Measurements from ENCODE around the gene HIVEP3. TPM values are rescaled to one million over a fixed set of nuclear protein-coding genes. Genes with fewer than 3 reads are reported as not detected.

Gene HIVEP3
- total and polyA plus RNA-seq, 4 experiments from 2014 or later = 8.2 to 12.8 (median 10.8) TPM

DNA sequence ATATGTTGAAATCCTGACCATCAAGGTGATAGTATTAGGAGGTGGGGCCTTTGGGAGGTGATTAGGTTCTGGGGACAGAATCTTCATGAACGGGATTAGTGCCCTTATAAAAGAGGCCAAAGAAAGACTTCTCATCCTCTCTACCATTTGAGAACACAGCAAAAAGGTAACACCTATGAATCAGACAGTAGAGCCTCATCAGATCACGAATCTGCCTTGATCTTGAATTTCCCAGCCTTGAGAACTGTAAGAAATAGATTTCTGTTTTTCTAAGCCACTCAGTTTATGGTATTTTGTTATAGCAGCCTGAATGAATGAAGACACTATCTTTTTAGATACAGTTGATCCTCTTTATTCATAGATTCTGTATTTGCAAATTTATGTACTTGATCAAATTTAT is 227.3 kb downstream of the HIVEP3 start:
- H3K27ac ChIP-seq (ENCODE audit: low read depth, low read length) = no peak overlapping the region
- ChIA-PET POLR2A (ENCODE audit: partially characterized antibody) (no interaction called here), CTCF (ENCODE audit: partially characterized antibody) (interaction anchor here (1.9 kb wide), 1 partner anchor 9 kb away, joined by 4 read pairs; no protein-coding TSS in a partner anchor)
- H3K9me3 Mint-ChIP-seq = no peaks in the 10 kb centered on the region
- H3K4me3 ChIP-seq (ENCODE audit: low read length in 2 of 2) = no peak overlapping the region
- intact Hi-C loops (cut with micrococcal nuclease) = no loop called here
- H3K27me3 Mint-ChIP-seq = no peaks in the 10 kb centered on the region
- H3K4me3 Mint-ChIP-seq = no peak overlapping the region
- no peaks in the 10 kb centered on the region for H3K36me3 Mint-ChIP-seq
- no peaks in the 10 kb centered on the region for H3K36me3 ChIP-seq (ENCODE audit: insufficient read depth, low read length)
- no peak for DNase-seq
- no peaks in the 10 kb centered on the region for H3K27me3 ChIP-seq (ENCODE audit: insufficient read depth, low read length)
- H3K27ac Mint-ChIP-seq = no peak overlapping the region
- no peaks in the 10 kb centered on the region for H3K9me3 ChIP-seq (ENCODE audit: control insufficient read depth in 1 of 2, low read length in 2 of 2)
- H3K4me1 Mint-ChIP-seq = peaks cover 10 to 34% (median 13%) of the 10 kb centered on the region in 4 donors
- H3K4me1 ChIP-seq (ENCODE audit: insufficient read depth, low read length) = peaks cover 6% of the 10 kb centered on the region

DNA sequence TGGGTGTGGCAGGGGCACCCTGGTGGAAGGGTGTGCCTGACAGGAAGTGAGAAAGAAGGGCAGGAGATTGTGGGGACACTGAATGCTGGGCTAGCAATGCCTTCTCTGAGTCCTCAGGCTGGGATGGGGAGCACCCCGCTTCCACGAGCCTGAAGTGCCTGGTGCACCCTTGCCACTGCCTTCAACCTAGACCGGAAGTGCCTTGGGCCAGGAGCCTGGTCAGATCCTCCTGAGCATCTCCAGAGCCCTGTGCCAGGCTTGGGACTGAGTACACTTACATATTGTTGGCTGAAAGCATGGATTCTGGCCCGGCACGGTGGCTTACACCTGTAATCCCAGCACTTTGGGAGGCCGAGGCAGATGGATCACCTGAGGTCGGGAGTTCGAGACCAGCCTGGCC is 228.4 kb downstream of the HIVEP3 start:
- intact Hi-C loops (cut with micrococcal nuclease) = no loop called here
- Histone ChIP-seq H3K4me1 (ENCODE audit: insufficient read depth, low read length) (peaks cover 9% of the 10 kb centered on the region), H3K36me3 (ENCODE audit: insufficient read depth, low read length) (no peaks in the 10 kb centered on the region), H3K9me3 (ENCODE audit: control insufficient read depth in 1 of 2, low read length in 2 of 2) (no peaks in the 10 kb centered on the region), H3K4me3 (ENCODE audit: low read length in 2 of 2) (no peak overlapping the region), H3K27me3 (ENCODE audit: insufficient read depth, low read length) (no peaks in the 10 kb centered on the region), H3K27ac (ENCODE audit: low read depth, low read length) (no peak overlapping the region)
- DNase-seq = no peak
- POLR2A ChIA-PET (ENCODE audit: partially characterized antibody) = no interaction called here
- Mint-ChIP-seq H3K36me3 (no peaks in the 10 kb centered on the region), H3K9me3 (no peaks in the 10 kb centered on the region), H3K27me3 (no peaks in the 10 kb centered on the region), H3K27ac (peak overlapping the region in 1 of 7 donors; percentile 69), H3K4me1 (peaks cover 18 to 45% (median 21%) of the 10 kb centered on the region in 4 donors), H3K4me3 (no peak overlapping the region)
- CTCF ChIA-PET (ENCODE audit: partially characterized antibody) = interaction anchor here (1.9 kb wide), 1 partner anchor 8 kb away, joined by 4 read pairs; no protein-coding TSS in a partner anchor

DNA sequence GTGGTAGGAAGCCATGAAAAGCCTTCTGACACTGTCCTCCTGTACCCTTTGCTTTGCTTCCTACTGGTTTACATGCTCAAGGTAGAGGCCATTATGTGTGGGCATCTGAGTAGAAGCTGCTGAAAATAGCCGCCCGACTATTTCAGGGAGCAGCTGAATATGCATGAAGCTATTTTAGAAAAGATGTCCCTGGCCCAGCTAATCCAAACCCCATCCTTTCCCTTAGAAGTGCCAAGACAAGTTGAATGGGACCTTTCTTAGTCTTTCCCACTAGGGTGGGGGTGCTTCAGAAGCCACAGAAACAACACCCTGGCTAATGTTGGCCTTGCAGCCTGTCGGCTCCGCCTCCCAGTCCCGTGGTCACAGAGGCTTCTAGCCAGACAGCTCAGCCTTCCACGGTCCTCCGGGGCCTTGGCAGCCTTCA is 229.2 kb downstream of the HIVEP3 start:
- ChIA-PET CTCF (ENCODE audit: partially characterized antibody) (interaction anchor here (1.9 kb wide), 1 partner anchor 8 kb away, joined by 4 read pairs; no protein-coding TSS in a partner anchor), POLR2A (ENCODE audit: partially characterized antibody) (no interaction called here)
- intact Hi-C loops (cut with micrococcal nuclease) = no loop called here
- H3K36me3 Mint-ChIP-seq = no peaks in the 10 kb centered on the region
- Histone ChIP-seq H3K9me3 (ENCODE audit: control insufficient read depth in 1 of 2, low read length in 2 of 2) (no peaks in the 10 kb centered on the region), H3K36me3 (ENCODE audit: insufficient read depth, low read length) (no peaks in the 10 kb centered on the region), H3K4me3 (ENCODE audit: low read length in 2 of 2) (no peak overlapping the region), H3K4me1 (ENCODE audit: insufficient read depth, low read length) (peaks cover 17% of the 10 kb centered on the region), H3K27ac (ENCODE audit: low read depth, low read length) (no peak overlapping the region), H3K27me3 (ENCODE audit: insufficient read depth, low read length) (no peaks in the 10 kb centered on the region)
- H3K9me3 Mint-ChIP-seq = no peaks in the 10 kb centered on the region
- H3K27ac Mint-ChIP-seq = no peak overlapping the region
- no peak overlapping the region for H3K4me3 Mint-ChIP-seq
- peaks cover 25 to 53% (median 28%) of the 10 kb centered on the region in 4 donors for H3K4me1 Mint-ChIP-seq
- H3K27me3 Mint-ChIP-seq = no peaks in the 10 kb centered on the region
- DNase-seq = no peak

DNA sequence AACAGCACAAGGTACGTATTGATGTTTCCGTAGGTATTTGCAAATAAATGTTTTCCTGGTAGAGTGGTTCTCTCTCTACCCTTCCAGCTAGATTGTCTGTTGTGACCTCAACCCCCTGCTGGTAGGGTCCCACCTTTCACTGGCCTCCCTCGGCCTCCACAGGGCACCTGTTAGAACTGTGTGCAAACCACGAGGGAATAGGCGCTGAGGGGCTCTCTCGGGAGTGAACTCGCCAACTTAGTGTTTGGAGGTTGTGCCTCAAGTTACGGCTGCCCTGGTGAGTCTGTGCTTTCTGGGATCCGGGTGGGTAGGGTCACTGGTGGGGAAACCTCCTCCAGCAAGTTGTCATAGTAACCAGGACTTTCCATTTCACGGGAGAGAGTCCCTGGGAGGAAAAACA is 229.6 kb downstream of the HIVEP3 start:
- H3K27ac Mint-ChIP-seq = no peak overlapping the region
- Histone ChIP-seq H3K4me3 (ENCODE audit: low read length in 2 of 2) (no peak overlapping the region), H3K36me3 (ENCODE audit: insufficient read depth, low read length) (no peaks in the 10 kb centered on the region), H3K27me3 (ENCODE audit: insufficient read depth, low read length) (no peaks in the 10 kb centered on the region), H3K4me1 (ENCODE audit: insufficient read depth, low read length) (peaks cover 21% of the 10 kb centered on the region), H3K27ac (ENCODE audit: low read depth, low read length) (no peak overlapping the region), H3K9me3 (ENCODE audit: control insufficient read depth in 1 of 2, low read length in 2 of 2) (no peaks in the 10 kb centered on the region)
- no peaks in the 10 kb centered on the region for H3K9me3 Mint-ChIP-seq
- intact Hi-C loops (cut with micrococcal nuclease) = no loop called here
- CTCF ChIA-PET (ENCODE audit: partially characterized antibody) = no interaction called here
- no peaks in the 10 kb centered on the region for H3K27me3 Mint-ChIP-seq
- DNase-seq = no peak
- peaks cover 29 to 57% (median 32%) of the 10 kb centered on the region in 4 donors for H3K4me1 Mint-ChIP-seq
- POLR2A ChIA-PET (ENCODE audit: partially characterized antibody) = no interaction called here
- H3K4me3 Mint-ChIP-seq = no peak overlapping the region
- no peaks in the 10 kb centered on the region for H3K36me3 Mint-ChIP-seq

DNA sequence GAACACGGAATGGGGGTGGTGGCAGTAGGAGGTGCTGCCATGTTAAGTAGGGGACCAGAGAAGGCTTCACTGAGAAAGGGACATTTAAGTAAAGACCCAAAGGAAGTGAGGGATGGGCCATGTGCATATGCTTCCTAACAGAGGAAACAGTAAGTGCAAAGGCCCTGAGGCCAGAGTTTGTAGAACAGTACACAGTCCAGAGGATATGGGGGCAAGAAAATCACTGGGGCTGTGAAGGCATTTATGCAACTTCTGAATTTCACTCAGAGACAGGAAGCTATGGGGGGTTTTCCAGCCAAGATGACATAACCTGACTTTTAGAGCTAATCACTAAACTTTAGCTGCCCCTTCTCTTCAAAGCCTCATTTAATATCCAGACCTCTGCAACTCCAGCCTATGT is 231.7 kb downstream of the HIVEP3 start:
- H3K4me1 Mint-ChIP-seq = peaks cover 46 to 77% (median 51%) of the 10 kb centered on the region in 4 donors
- intact Hi-C loops (cut with micrococcal nuclease) = no loop called here
- CTCF ChIA-PET (ENCODE audit: partially characterized antibody) = no interaction called here

DNA sequence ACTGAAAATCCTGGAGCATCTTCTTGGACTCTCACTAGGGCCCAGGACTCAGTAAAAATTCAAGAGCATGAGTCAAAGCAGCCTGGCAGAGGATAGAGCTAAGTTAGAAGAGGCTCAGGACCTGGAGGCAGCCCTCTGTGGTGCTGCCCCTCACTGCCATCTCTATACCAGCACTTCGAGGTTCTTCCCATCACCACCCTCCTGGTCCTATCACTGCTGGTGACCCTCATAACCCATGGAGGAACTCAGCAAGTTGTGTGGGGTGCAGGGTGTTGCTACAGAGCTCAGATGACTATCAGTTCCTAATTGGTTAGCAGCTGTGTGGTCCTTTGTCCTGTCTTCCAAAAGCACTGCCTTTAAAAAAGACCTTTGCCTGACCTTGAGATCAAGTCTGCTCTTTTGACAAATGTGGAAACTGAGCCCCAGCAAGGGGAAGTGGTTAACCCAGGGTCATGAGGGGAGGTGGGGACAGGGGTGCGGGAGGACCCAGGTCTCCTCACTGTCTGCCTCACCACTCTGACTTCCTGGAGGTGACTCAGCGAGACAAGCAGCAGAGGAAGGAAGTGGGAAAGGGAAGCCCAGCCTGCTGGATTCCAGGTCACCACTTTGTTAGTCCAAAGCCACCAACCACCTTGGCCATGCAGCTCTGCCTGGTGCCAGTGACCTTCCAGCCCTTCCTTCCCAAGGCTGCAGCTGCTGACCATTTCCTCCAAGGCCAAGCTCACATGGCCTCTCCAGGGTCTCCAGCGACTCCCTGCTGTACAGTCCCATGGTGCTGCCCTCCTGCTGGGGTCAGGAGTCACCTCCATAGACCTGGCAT is 234.8 kb downstream of the HIVEP3 start:
- ChIA-PET POLR2A (ENCODE audit: partially characterized antibody) (interaction anchor here (0.7 to 3.9 kb wide), 7 partner anchors 10 to 39 kb away, joined by 3 to 32 read pairs (median 3); no protein-coding TSS in a partner anchor), CTCF (ENCODE audit: partially characterized antibody) (interaction anchor here (1.0 to 1.4 kb wide), 2 partner anchors 9 to 10 kb away, joined by 4 read pairs; no protein-coding TSS in a partner anchor)
- DNase-seq = no peak
- Mint-ChIP-seq H3K27ac (peak overlapping the region; percentile 20 to 82 (median 57)), H3K9me3 (peaks cover 0 to 2% (median 0%) of the 10 kb centered on the region in 8 donors), H3K4me3 (peak overlapping the region in 7 of 8 donors; percentile 37 to 83 (median 69)), H3K27me3 (no peaks in the 10 kb centered on the region), H3K36me3 (no peaks in the 10 kb centered on the region), H3K4me1 (peaks cover 52 to 91% (median 68%) of the 10 kb centered on the region in 4 donors)
- intact Hi-C loops (cut with micrococcal nuclease) = no loop called here
- Histone ChIP-seq H3K36me3 (ENCODE audit: insufficient read depth, low read length) (no peaks in the 10 kb centered on the region), H3K27ac (ENCODE audit: low read depth, low read length) (no peak overlapping the region), H3K27me3 (ENCODE audit: insufficient read depth, low read length) (no peaks in the 10 kb centered on the region), H3K9me3 (ENCODE audit: control insufficient read depth in 1 of 2, low read length in 2 of 2) (no peaks in the 10 kb centered on the region), H3K4me3 (ENCODE audit: low read length in 2 of 2) (no peak overlapping the region), H3K4me1 (ENCODE audit: insufficient read depth, low read length) (peaks cover 56% of the 10 kb centered on the region)

More for the DNA sequence above, 231.7 kb downstream of the HIVEP3 start:
- no peaks in the 10 kb centered on the region for H3K36me3 Mint-ChIP-seq
- H3K27me3 ChIP-seq (ENCODE audit: insufficient read depth, low read length) = no peaks in the 10 kb centered on the region
- H3K4me1 ChIP-seq (ENCODE audit: insufficient read depth, low read length) = peaks cover 43% of the 10 kb centered on the region
- H3K27me3 Mint-ChIP-seq = no peaks in the 10 kb centered on the region
- no peaks in the 10 kb centered on the region for H3K36me3 ChIP-seq (ENCODE audit: insufficient read depth, low read length)
- peak overlapping the region in 3 of 7 donors; percentile 15 to 60 (median 20) for H3K27ac Mint-ChIP-seq
- no peak overlapping the region for H3K4me3 ChIP-seq (ENCODE audit: low read length in 2 of 2)
- H3K9me3 ChIP-seq (ENCODE audit: control insufficient read depth in 1 of 2, low read length in 2 of 2) = no peaks in the 10 kb centered on the region
- DNase-seq = no peak
- no peak overlapping the region for H3K27ac ChIP-seq (ENCODE audit: low read depth, low read length)
- H3K4me3 Mint-ChIP-seq = no peak overlapping the region
- H3K9me3 Mint-ChIP-seq = no peaks in the 10 kb centered on the region
- POLR2A ChIA-PET (ENCODE audit: partially characterized antibody) = no interaction called here

DNA sequence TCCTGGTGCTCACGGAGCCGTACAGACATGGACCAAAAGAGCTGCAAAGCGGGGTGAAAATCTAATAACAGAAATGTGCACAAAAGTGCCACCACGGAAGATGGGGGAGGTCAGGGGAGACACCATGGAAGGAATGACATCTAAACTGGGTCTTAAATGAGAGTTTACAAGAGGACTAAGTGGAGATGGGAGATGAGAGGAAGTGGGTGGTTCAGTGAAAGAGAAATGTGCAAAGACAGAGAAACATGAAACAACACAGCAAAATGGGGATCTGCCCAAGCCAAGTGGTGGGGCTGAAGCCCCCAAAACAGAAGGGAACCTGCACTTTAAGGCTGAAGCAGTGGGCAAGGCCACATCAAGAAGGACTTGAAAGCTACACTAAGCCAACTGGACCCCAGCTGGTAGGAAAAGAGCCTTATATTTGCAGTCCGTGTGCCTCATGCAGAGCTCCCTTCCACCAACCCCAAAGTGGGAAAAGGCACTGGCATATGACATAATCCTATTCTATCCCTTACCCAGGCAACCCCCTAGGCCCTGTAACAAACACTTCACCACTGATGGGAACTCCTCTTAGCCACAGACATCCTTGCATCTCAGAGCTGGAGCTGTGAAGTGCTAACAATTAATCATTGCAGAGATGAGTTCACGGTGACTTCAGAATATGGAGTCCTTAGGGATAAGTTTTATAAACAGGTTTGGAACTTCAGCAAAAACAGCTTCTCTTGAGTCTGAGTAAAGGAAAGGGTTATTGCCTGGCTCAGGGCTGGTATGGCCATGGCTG is 235.7 kb downstream of the HIVEP3 start:
- Histone ChIP-seq H3K9me3 (ENCODE audit: control insufficient read depth in 1 of 2, low read length in 2 of 2) (no peaks in the 10 kb centered on the region), H3K4me1 (ENCODE audit: insufficient read depth, low read length) (peaks cover 64% of the 10 kb centered on the region), H3K36me3 (ENCODE audit: insufficient read depth, low read length) (no peaks in the 10 kb centered on the region), H3K27ac (ENCODE audit: low read depth, low read length) (no peak overlapping the region), H3K27me3 (ENCODE audit: insufficient read depth, low read length) (no peaks in the 10 kb centered on the region), H3K4me3 (ENCODE audit: low read length in 2 of 2) (no peak overlapping the region)
- ChIA-PET CTCF (ENCODE audit: partially characterized antibody) (interaction anchor here (1.0 to 1.4 kb wide), 2 partner anchors 9 to 10 kb away, joined by 4 read pairs; no protein-coding TSS in a partner anchor), POLR2A (ENCODE audit: partially characterized antibody) (interaction anchor here (0.7 to 3.9 kb wide), 7 partner anchors 9 to 27 kb away, joined by 3 to 32 read pairs (median 3); no protein-coding TSS in a partner anchor)
- H3K27me3 Mint-ChIP-seq = no peaks in the 10 kb centered on the region
- intact Hi-C loops (cut with micrococcal nuclease) = no loop called here
- peaks cover 57 to 97% (median 76%) of the 10 kb centered on the region in 4 donors for H3K4me1 Mint-ChIP-seq
- H3K4me3 Mint-ChIP-seq = peak overlapping the region; percentile 37 to 83 (median 67)
- no peaks in the 10 kb centered on the region for H3K36me3 Mint-ChIP-seq
- DNase-seq = no peak
- peaks cover 0 to 2% (median 0%) of the 10 kb centered on the region in 8 donors for H3K9me3 Mint-ChIP-seq
- peak overlapping the region in 6 of 7 donors; percentile 0 to 82 (median 66) for H3K27ac Mint-ChIP-seq
